ENCODE results near the gene NCOA3. TPM values are rescaled to one million over a fixed set of nuclear protein-coding genes. Genes with fewer than 3 reads are reported as not detected.

NCOA3 gene
- total RNA-seq, 2 experiments from 2014 or later, result 66.2 to 73.7 TPM

DNA sequence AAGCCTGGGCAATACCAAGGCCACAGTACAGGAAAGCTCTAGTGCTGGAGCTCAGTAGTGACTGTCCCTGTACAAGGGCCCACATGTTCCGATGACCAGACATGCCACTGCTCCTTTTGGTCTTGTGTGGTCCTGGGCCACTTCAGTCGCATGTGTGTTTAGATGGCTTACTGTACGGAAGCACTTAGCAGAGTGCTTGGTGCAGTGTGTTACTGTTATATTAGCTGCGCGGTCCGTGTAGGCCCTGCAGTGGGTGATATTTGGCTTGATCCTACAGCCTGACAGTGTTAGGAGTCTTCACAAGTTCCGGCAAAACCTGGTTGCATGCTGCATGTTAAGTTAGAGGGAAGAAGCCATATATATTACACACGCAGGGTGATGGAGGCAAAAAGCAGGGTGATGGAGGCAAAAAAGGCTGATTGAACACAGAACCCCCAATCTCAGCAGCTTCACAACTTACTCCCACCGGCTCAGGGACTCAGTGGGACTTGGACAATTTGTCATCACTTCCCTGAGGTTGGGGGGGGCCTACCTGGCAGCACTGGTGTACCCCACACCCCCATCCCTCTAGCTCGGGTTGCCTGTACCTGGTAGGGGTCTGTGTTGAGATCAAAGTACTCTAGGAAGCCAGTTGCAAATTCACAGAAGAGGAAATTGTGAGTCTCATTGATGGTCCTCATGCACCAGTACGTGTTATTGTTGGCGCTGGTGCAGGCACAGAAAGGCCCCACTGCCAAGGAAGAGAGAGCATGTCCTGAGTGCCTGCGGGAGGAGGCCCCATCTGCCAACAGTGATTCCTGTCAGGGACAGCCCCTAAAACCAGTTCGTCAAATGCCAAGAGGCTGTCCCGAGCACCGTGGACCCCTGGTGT lies 161.0 kb downstream of the NCOA3 start:
- ATAC-seq (no peak), DNase-seq (no peak)
- Mint-ChIP-seq H3K36me3 (ENCODE audit: low read depth) (peaks cover 4% of the 10 kb centered on the region), H3K4me3 (no peak overlapping the region), H3K27me3 (no peaks in the 10 kb centered on the region), H3K4me1 (ENCODE audit: low read depth) (peaks cover 5% of the 10 kb centered on the region), H3K27ac (no peak overlapping the region), H3K9me3 (no peaks in the 10 kb centered on the region)
- TF ChIP-seq, protein P1, sequence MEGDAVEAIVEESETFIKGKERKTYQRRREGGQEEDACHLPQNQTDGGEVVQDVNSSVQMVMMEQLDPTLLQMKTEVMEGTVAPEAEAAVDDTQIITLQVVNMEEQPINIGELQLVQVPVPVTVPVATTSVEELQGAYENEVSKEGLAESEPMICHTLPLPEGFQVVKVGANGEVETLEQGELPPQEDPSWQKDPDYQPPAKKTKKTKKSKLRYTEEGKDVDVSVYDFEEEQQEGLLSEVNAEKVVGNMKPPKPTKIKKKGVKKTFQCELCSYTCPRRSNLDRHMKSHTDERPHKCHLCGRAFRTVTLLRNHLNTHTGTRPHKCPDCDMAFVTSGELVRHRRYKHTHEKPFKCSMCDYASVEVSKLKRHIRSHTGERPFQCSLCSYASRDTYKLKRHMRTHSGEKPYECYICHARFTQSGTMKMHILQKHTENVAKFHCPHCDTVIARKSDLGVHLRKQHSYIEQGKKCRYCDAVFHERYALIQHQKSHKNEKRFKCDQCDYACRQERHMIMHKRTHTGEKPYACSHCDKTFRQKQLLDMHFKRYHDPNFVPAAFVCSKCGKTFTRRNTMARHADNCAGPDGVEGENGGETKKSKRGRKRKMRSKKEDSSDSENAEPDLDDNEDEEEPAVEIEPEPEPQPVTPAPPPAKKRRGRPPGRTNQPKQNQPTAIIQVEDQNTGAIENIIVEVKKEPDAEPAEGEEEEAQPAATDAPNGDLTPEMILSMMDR (IDR thresholded peaks at IDR 0.05), result no peak
- POLR2A ChIA-PET, result interaction anchor here (2.0 kb wide), 1 partner anchor 9 kb away, joined by 4 read pairs; no protein-coding TSS in a partner anchor
- intact Hi-C loops (cut with micrococcal nuclease), result no loop called here
- CTCF ChIA-PET, result interaction anchor here (0.6 to 2.7 kb wide), 6 partner anchors 9 to 958 kb away, joined by 3 to 18 read pairs (median 6); no protein-coding TSS in a partner anchor

DNA sequence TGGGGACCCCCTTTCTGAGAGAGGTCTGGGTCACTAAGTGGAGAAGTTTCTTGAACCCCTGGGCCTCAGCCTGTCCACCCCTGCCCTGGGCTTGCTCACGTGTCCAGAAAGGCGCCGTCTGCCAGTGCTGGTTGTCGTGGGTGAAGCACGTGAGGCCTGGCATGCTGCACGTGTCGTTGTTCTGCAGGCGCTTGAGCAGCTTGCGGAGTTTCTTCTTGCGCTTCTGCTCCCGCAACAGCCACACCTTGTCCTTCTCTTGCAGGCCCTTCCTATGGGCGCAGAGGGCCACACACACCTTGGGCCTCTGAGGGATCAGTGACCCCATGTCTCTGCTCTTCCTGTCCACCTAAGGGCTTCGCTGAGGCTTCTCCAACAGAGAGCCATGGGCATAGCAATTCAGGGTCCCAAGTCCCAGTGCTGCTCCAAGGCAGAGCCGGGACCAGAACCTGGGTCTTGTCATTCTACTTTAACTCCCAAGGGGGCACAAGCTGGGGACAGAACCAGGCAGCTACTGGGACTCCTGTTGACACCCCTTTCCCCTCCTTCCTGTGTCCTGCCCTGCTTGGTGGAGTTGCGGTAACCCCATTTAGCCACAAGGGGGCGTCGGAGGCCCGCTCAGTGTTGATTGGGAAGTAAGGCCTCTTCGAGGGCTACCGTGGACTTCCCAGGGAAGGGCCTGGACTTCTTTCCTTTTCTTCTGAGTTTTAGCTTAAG lies 161.8 kb downstream of the NCOA3 start:
- ChIA-PET CTCF (interaction anchor here (0.6 to 2.7 kb wide), 20 partner anchors 9 to 957 kb away, joined by 3 to 18 read pairs (median 4); no protein-coding TSS in a partner anchor), POLR2A (interaction anchor here (1.1 to 2.0 kb wide), 2 partner anchors 8 to 10 kb away, joined by 3 to 4 read pairs; no protein-coding TSS in a partner anchor)
- no peaks in the 10 kb centered on the region for H3K36me3 Mint-ChIP-seq (ENCODE audit: low read depth)
- DNase-seq (peak; percentile 82), ATAC-seq (peak; percentile 89)
- intact Hi-C loops (cut with micrococcal nuclease), result no loop called here
- no peaks in the 10 kb centered on the region for H3K9me3 Mint-ChIP-seq
- TF ChIP-seq, protein P1 (IDR thresholded peaks at IDR 0.05), result peak; percentile 88
- peaks cover 5% of the 10 kb centered on the region for H3K4me1 Mint-ChIP-seq (ENCODE audit: low read depth)
- no peak overlapping the region for H3K27ac Mint-ChIP-seq
- H3K27me3 Mint-ChIP-seq, result no peaks in the 10 kb centered on the region
- no peak overlapping the region for H3K4me3 Mint-ChIP-seq

DNA sequence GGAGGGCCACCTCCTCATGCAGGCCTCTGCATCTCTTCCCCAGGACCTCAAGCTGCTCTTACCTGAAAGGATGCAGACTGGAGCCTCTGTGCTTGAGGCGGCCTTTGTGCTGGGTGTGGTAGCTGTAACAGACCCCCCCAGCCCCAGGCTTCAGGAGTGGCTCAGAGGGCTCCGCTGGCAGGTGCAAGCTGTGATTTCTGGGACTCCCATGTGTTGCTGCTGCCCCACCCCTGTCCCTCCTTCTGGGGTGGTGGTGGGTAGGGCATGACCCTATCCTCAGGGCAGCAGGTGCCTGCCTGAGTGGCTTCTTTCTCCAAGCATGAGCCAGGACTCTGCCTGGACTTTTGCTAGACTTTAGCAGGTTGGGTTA lies 162.4 kb downstream of the NCOA3 start:
- H3K27ac Mint-ChIP-seq, result no peak overlapping the region
- H3K36me3 Mint-ChIP-seq (ENCODE audit: low read depth), result no peaks in the 10 kb centered on the region
- ATAC-seq (peak; percentile 29), DNase-seq (no peak)
- H3K4me1 Mint-ChIP-seq (ENCODE audit: low read depth), result peaks cover 5% of the 10 kb centered on the region
- TF ChIP-seq, protein P1 (IDR thresholded peaks at IDR 0.05), result peak; percentile 46
- ChIA-PET CTCF (interaction anchor here (0.7 to 2.7 kb wide), 18 partner anchors 8 to 957 kb away, joined by 3 to 18 read pairs (median 4); no protein-coding TSS in a partner anchor), POLR2A (interaction anchor here (1.1 kb wide), 1 partner anchor 9 kb away, joined by 3 read pairs; no protein-coding TSS in a partner anchor)
- no peak overlapping the region for H3K4me3 Mint-ChIP-seq
- no peaks in the 10 kb centered on the region for H3K27me3 Mint-ChIP-seq
- intact Hi-C loops (cut with micrococcal nuclease), result no loop called here
- no peaks in the 10 kb centered on the region for H3K9me3 Mint-ChIP-seq

DNA sequence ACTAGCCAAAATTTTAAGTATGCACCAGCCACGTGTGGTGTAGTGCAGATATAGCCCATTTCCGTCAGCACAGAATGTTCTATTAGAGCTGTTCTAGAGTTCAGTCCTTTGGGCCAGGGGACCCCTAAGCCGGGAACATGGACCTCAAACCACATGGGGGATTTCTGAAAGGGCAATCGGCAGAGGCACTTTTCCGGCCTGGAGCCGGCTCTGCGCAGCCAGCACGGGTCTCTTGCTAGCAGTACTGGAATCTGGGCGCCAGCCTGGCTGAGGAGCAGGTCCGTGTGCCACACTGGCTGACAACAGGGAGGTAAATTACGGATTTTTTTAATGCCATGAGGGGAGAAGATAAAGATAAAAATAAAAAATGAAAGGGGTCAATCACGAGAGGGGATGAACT lies 163.1 kb downstream of the NCOA3 start:
- CTCF ChIA-PET, result interaction anchor here (0.8 to 2.7 kb wide), 12 partner anchors 8 to 956 kb away, joined by 3 to 18 read pairs (median 5); no protein-coding TSS in a partner anchor
- Mint-ChIP-seq H3K27me3 (no peaks in the 10 kb centered on the region), H3K36me3 (ENCODE audit: low read depth) (no peaks in the 10 kb centered on the region), H3K4me3 (no peak overlapping the region), H3K9me3 (no peaks in the 10 kb centered on the region), H3K4me1 (ENCODE audit: low read depth) (peaks cover 5% of the 10 kb centered on the region), H3K27ac (no peak overlapping the region)
- intact Hi-C loops (cut with micrococcal nuclease), result no loop called here
- DNase-seq (no peak), ATAC-seq (no peak)
- TF ChIP-seq, protein P1 (IDR thresholded peaks at IDR 0.05), result no peak
- POLR2A ChIA-PET, result interaction anchor here (1.1 kb wide), 1 partner anchor 9 kb away, joined by 3 read pairs; no protein-coding TSS in a partner anchor

Data from activated CD8-positive, alpha-beta T cell treated with anti-CD3 and anti-CD28 coated beads for 36 hours (primary cell).